HCT116 (cell line): ENCODE measurements around the gene DRD2. TPM values are rescaled to one million over a fixed set of nuclear protein-coding genes. Genes with fewer than 3 reads are reported as not detected.

Experiments
- ATAC-seq: fragments of 200-7000 bp; cut with Tn5 transposase; 2 replicates; pipeline ENCODE4 v1.9.1; 2020; ENCODE audit warnings: mild to moderate bottlenecking, moderate library complexity
- BruUV-seq: library from RNA; stranded (reverse); fragments of 400-500 nt; replicated peaks from 2 replicates; lab custom pipeline; 2021; lab: Mats Ljungman, UMichigan
- CTCF ChIA-PET: fragments of 300-600 bp; sonication (Branson Sonifier 250); formaldehyde crosslinking; loops from one replicate; lab custom pipeline; 2021; ENCODE audit warnings: antibody characterized with exemption; lab: Charles Lee
- POLR2A ChIA-PET: fragments of 300-600, 350-600 bp; sonication (Branson Sonifier 250); formaldehyde crosslinking; loops from one replicate; lab custom pipeline; 2021; ENCODE audit warnings: antibody characterized with exemption; lab: Charles Lee
- RAD21 ChIA-PET, 2 experiments: fragments of 300-600 bp; sonication (Branson Sonifier 250); formaldehyde crosslinking; loops; one replicate each; lab custom pipeline; 2023; ENCODE audit warnings: low total read pairs in 2 of 2; ENCODE audit not compliant: uncharacterized antibody in 2 of 2, unreplicated experiment in 2 of 2, low non-redundant PET in 1 of 2; lab: Charles Lee
- DNase-seq: peaks from one replicate; pipeline ENCODE4 v3.0.0-alpha.2; 2010; ENCODE audit warnings: low read depth, low spot score
- H2AFZ ChIP-seq: fragments of 200-600 bp; shearing (Covaris generic), sonication (generic); 2 replicates; pipeline ENCODE4 v1.6.1; 2017; ENCODE audit warnings: low read depth, mixed run types, mixed read lengths, antibody characterized with exemption, low read length; ENCODE audit not compliant: poor library complexity, severe bottlenecking
- H3K27ac ChIP-seq: 2 replicates; pipeline ENCODE4 v1.5.1; 2012; ENCODE audit warnings: low read depth, low read length
- H3K27me3 ChIP-seq: fragments of 200-600 bp; sonication (generic); 2 replicates; pipeline ENCODE4 v1.6.1; 2016; ENCODE audit warnings: mixed run types, low read length, mixed read lengths; ENCODE audit not compliant: insufficient read depth
- H3K36me3 ChIP-seq, 2 experiments: fragments of 200-500 bp in 1 of 2; fragments of 200-600 bp in 1 of 2; sonication (Bioruptor generic) in 1 of 2; sonication (generic) in 1 of 2; 2 replicates each; pipeline versions ENCODE4 v1.5.1 to v1.6.1; 2014 to 2016; ENCODE audit warnings: low read length in 2 of 2, inconsistent platforms in 1 of 2, mixed read lengths in 1 of 2, mixed run types in 1 of 2; ENCODE audit not compliant: insufficient read depth in 2 of 2, control insufficient read depth in 1 of 2
- H3K4me1 ChIP-seq, 2 experiments: fragments of 200-600 bp in 1 of 2; sonication (generic) in 1 of 2; 2 replicates each; pipeline versions ENCODE4 v1.5.1 to v1.6.1; 2012 to 2017; ENCODE audit warnings: low read length in 2 of 2, inconsistent platforms in 1 of 2, mild to moderate bottlenecking in 1 of 2, mixed read lengths in 1 of 2, mixed run types in 1 of 2, moderate library complexity in 1 of 2; ENCODE audit not compliant: insufficient read depth in 2 of 2, control insufficient read depth in 1 of 2
- H3K4me2 ChIP-seq: fragments of 200-600 bp; sonication (generic); 2 replicates; pipeline ENCODE4 v1.6.1; 2017; ENCODE audit warnings: mixed run types, low read length, mixed read lengths
- H3K4me3 ChIP-seq, 2 experiments: fragments of 200-600 bp in 1 of 2; sonication (generic) in 1 of 2; replicated peaks in 1 of 2; 2 replicates each; pipeline ENCODE4 v1.5.1; 2011 to 2016; ENCODE audit warnings: low read length in 2 of 2, control low read depth in 1 of 2, low read depth in 1 of 2, mild to moderate bottlenecking in 1 of 2, mixed read lengths in 1 of 2, mixed run types in 1 of 2
- H3K79me2 ChIP-seq: fragments of 200-600 bp; sonication (generic); 2 replicates; pipeline ENCODE4 v1.6.1; 2017; ENCODE audit warnings: mild to moderate bottlenecking, mixed run types, low read length, moderate library complexity, mixed read lengths; ENCODE audit not compliant: insufficient read depth
- H3K9ac ChIP-seq: fragments of 200-600 bp; sonication (generic); 2 replicates; pipeline ENCODE4 v1.6.1; 2016; ENCODE audit warnings: low read length, mixed read lengths
- H3K9me2 ChIP-seq: fragments of 200-600 bp; sonication (generic), shearing (Covaris generic); 2 replicates; pipeline ENCODE4 v1.6.1; 2017; ENCODE audit warnings: mixed run types, mild to moderate bottlenecking, moderate library complexity; ENCODE audit not compliant: insufficient read depth
- H3K9me3 ChIP-seq, 2 experiments: fragments of 200-500 bp in 1 of 2; fragments of 200-600 bp in 1 of 2; sonication (Bioruptor generic) in 1 of 2; sonication (generic) in 1 of 2; 2 replicates each; pipeline ENCODE4 v1.6.1; 2014 to 2017; ENCODE audit warnings: low read length in 2 of 2, mixed read lengths in 2 of 2, inconsistent platforms in 1 of 2, low read depth in 1 of 2, mild to moderate bottlenecking in 1 of 2, mixed run types in 1 of 2, moderate library complexity in 1 of 2; ENCODE audit not compliant: control insufficient read depth in 1 of 2, insufficient read depth in 1 of 2
- H4K20me1 ChIP-seq: fragments of 200-600 bp; sonication (generic), shearing (Covaris generic); 2 replicates; pipeline ENCODE4 v1.6.1; 2017; ENCODE audit warnings: mixed run types, mild to moderate bottlenecking, moderate library complexity; ENCODE audit not compliant: insufficient read depth
- CBX3 ChIP-seq: IDR thresholded peaks from 2 replicates; pipeline ENCODE4 v1.6.1; 2012; ENCODE audit warnings: low read depth
- CEBPB ChIP-seq: IDR thresholded peaks from 2 replicates; pipeline ENCODE4 v1.6.1; 2012; ENCODE audit warnings: low read depth
- EGR1 ChIP-seq: IDR thresholded peaks from 2 replicates; pipeline ENCODE4 v1.6.1; 2012; ENCODE audit warnings: low read depth
- ELF1 ChIP-seq: IDR thresholded peaks from 2 replicates; pipeline ENCODE4 v1.6.1; 2012; ENCODE audit warnings: low read depth, borderline replicate concordance
- EZH2 ChIP-seq: fragments of 200-600 bp; sonication (generic); IDR thresholded peaks from 2 replicates; pipeline ENCODE4 v1.6.1; 2017; ENCODE audit warnings: antibody characterized with exemption, mixed run types
- EZH2phosphoT487 ChIP-seq: fragments of 200-600 bp; IDR thresholded peaks from 2 replicates; pipeline ENCODE4 v1.6.1; 2018; ENCODE audit warnings: antibody characterized with exemption, borderline replicate concordance
- FOSL1 ChIP-seq: IDR thresholded peaks from 2 replicates; pipeline ENCODE4 v1.6.1; 2012; ENCODE audit warnings: low read depth
- JUND ChIP-seq: IDR thresholded peaks from 2 replicates; pipeline ENCODE4 v1.6.1; 2012
- MAX ChIP-seq: IDR thresholded peaks from 2 replicates; pipeline ENCODE4 v1.6.1; 2012
- POLR2A ChIP-seq: IDR thresholded peaks from 2 replicates; pipeline ENCODE4 v1.7.0; 2011; ENCODE audit warnings: borderline replicate concordance; ENCODE audit not compliant: insufficient read depth, insufficient read length; ENCODE audit errors: extremely low read depth
- POLR2AphosphoS5 ChIP-seq: IDR thresholded peaks from 2 replicates; pipeline ENCODE4 v1.6.1; 2011; ENCODE audit warnings: mild to moderate bottlenecking, low read depth, low read length, moderate library complexity
- RAD21 ChIP-seq: IDR thresholded peaks from 2 replicates; pipeline ENCODE4 v1.6.1; 2012; ENCODE audit warnings: low read depth, mild to moderate bottlenecking
- REST ChIP-seq: IDR thresholded peaks from 2 replicates; pipeline ENCODE4 v1.6.1; 2012; ENCODE audit warnings: low read depth
- SP1 ChIP-seq: IDR thresholded peaks from 2 replicates; pipeline ENCODE4 v1.6.1; 2012; ENCODE audit warnings: low read depth
- YY1 ChIP-seq: IDR thresholded peaks from 2 replicates; pipeline ENCODE4 v1.6.1; 2011; ENCODE audit warnings: low read length, low read depth, moderate library complexity, mild to moderate bottlenecking; ENCODE audit not compliant: insufficient replicate concordance; ENCODE audit errors: extremely low read depth
- ZFX ChIP-seq: fragments of 450-650 bp; IDR thresholded peaks from 2 replicates; pipeline ENCODE4 v1.6.1; 2017
- ZNF274 ChIP-seq: fragments of 200-500 bp; sonication (Bioruptor generic); IDR thresholded peaks from 2 replicates; pipeline ENCODE4 v1.6.1; 2014; ENCODE audit warnings: mild to moderate bottlenecking, low read depth, low read length, inconsistent platforms
- intact Hi-C: fragments of 100-400 bp; cut with micrococcal nuclease; formaldehyde crosslinking; loops from 2 replicates; pipeline ENCODE4 v1.10.0; 2022
- total RNA-seq: library from RNA; stranded (reverse); gene quantifications from one replicate; pipeline ENCODE4 v1.2.1, GENCODE V29; 2021; ENCODE audit not compliant: unreplicated experiment

Gene DRD2
- total RNA-seq, 1 experiment from 2014 or later: not detected

- TF ChIP-seq ZNF274 (no peak), REST (no peak), FOSL1 (no peak), EZH2phosphoT487 (no peak), POLR2AphosphoS5 (no peak), CEBPB (no peak), EGR1 (no peak), SP1 (no peak), RAD21 (no peak), ELF1 (no peak), MAX (no peak), JUND (no peak), ZFX (no peak), CBX3 (no peak), YY1 (no peak), POLR2A (no peak), EZH2 (no peak)
- H3K36me3 ChIP-seq: no peaks in the 10 kb centered on the region; a peak in 1 of 4 replicates
- intact Hi-C loops: no loop called here
- H3K4me3 ChIP-seq: no peak overlapping the region
- H3K9ac ChIP-seq: no peak overlapping the region
- BruUV-seq: no TSS peak
- no peaks in the 10 kb centered on the region for H3K27me3 ChIP-seq
- no peaks in the 10 kb centered on the region for H3K4me1 ChIP-seq
- no peaks in the 10 kb centered on the region for H3K9me3 ChIP-seq
- H3K27ac ChIP-seq: no peak overlapping the region
- ChIA-PET RAD21 (no interaction called here), CTCF (no interaction called here), POLR2A (no interaction called here)
- no peaks in the 10 kb centered on the region for H3K79me2 ChIP-seq
- no peaks in the 10 kb centered on the region for H3K9me2 ChIP-seq
- H3K4me2 ChIP-seq: no peak overlapping the region
- H2AFZ ChIP-seq: no peak overlapping the region
- ATAC-seq (no peak), DNase-seq (no peak)
- H4K20me1 ChIP-seq: no peaks in the 10 kb centered on the region
Observed at GRCh38 chr11:113363996-113364641, 111.1 kb downstream of the DRD2 start.
